ENCODE data around the gene IGF2BP3.

IGF2BP3 gene

DNA sequence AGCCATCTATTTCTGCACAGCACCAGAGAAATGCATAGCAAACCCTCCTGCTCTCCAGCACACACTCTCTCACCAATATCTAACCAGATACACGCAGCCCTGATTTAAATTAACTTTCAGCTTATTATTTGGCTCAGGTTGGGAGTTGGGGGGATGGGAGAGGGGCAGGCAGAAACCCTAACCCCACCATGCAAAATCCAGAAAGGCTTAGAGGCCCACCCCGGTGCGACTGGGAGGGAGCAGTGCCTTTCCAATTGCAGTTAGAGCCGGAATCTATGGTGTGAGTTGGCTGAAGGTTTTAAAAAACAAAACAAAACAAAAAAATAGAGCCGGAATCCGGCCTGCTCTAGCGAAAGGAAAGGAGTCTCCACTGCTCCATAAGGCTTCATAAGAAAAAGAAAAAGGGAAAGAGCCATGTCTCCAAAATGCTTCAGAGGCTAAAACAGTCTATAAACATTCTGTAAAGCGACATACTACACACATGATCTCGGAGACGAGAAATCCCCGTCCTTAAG lies 2.9 kb downstream of the IGF2BP3 start:
- Histone ChIP-seq H3K27ac (ENCODE audit: low read depth, low read length) (no peak overlapping the region), H3K4me3 (ENCODE audit: low read depth in 1 of 5, low read length in 5 of 5) (peak overlapping the region in 3 of 5 donors; percentile 6 to 44 (median 42)), H3K36me3 (ENCODE audit: control insufficient read depth in 5 of 5, insufficient read depth in 5 of 5, low read length in 5 of 5) (no peaks in the 10 kb centered on the region), H3K4me1 (ENCODE audit: control insufficient read depth in 5 of 5, insufficient read depth in 5 of 5, low read length in 5 of 5) (peaks cover 2 to 33% (median 31%) of the 10 kb centered on the region in 5 donors), H3K9ac (ENCODE audit: low read length in 5 of 5) (no peak overlapping the region), H3K9me3 (ENCODE audit: control insufficient read depth in 5 of 5, low read length in 5 of 5) (peaks cover 0 to 3% (median 0%) of the 10 kb centered on the region in 5 donors), H3K27me3 (ENCODE audit: control insufficient read depth in 5 of 5, insufficient read depth in 4 of 5, low read length in 5 of 5) (peaks cover 54 to 83% (median 59%) of the 10 kb centered on the region in 5 donors)

DNA sequence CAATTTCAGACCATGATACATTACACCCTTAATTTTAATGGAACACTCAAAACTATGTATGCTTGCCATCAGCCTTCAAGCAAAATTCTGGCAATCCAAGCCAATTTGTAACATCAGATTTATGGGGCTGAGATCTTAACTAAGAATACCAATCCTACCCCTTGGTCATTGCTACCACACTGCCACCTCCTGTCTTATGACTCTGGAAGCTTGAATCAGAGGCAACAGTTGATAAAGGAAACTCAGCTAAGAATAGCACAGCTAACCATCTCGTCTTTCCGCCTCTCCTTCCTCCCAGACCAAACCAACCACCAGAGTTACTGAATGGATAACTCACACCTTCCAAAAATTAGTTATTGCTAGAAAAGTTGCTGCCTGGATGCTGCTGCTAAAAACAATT lies 7.4 kb downstream of the IGF2BP3 start:
- Histone ChIP-seq H3K36me3 (ENCODE audit: control insufficient read depth in 5 of 5, insufficient read depth in 5 of 5, low read length in 5 of 5) (no peaks in the 10 kb centered on the region), H3K9me3 (ENCODE audit: control insufficient read depth in 5 of 5, low read length in 5 of 5) (peaks cover 0 to 3% (median 0%) of the 10 kb centered on the region in 5 donors), H3K4me3 (ENCODE audit: low read depth in 1 of 5, low read length in 5 of 5) (no peak overlapping the region), H3K27me3 (ENCODE audit: control insufficient read depth in 5 of 5, insufficient read depth in 4 of 5, low read length in 5 of 5) (peaks cover 20 to 53% (median 34%) of the 10 kb centered on the region in 5 donors), H3K9ac (ENCODE audit: low read length in 5 of 5) (no peak overlapping the region), H3K27ac (ENCODE audit: low read depth, low read length) (no peak overlapping the region), H3K4me1 (ENCODE audit: control insufficient read depth in 5 of 5, insufficient read depth in 5 of 5, low read length in 5 of 5) (peaks cover 2 to 7% (median 6%) of the 10 kb centered on the region in 5 donors)

DNA sequence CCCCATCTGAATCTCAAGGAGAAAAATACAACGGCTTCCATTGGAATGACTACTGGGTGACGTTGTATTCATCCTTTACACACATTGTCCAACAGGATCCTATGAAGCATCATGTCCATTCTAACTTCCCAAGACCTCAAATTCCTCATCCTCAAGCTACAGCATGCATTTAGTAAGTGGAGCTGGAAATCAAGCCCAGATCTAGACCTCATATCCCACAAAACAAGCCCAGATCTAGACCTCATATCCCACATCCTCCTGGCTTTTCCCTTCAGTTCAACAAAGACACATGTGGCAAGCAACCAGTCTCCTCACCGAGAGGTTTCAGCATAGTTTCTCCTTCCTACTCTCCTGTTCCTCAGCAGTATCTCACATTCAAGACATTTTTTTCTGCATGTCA lies 12.2 kb downstream of the IGF2BP3 start:
- Histone ChIP-seq H3K9me3 (ENCODE audit: control insufficient read depth in 5 of 5, low read length in 5 of 5) (no peaks in the 10 kb centered on the region), H3K9ac (ENCODE audit: low read length in 5 of 5) (no peak overlapping the region), H3K36me3 (ENCODE audit: control insufficient read depth in 5 of 5, insufficient read depth in 5 of 5, low read length in 5 of 5) (no peaks in the 10 kb centered on the region), H3K27ac (ENCODE audit: low read depth, low read length) (no peak overlapping the region), H3K27me3 (ENCODE audit: control insufficient read depth in 5 of 5, insufficient read depth in 4 of 5, low read length in 5 of 5) (peaks cover 5 to 24% (median 11%) of the 10 kb centered on the region in 5 donors), H3K4me3 (ENCODE audit: low read depth in 1 of 5, low read length in 5 of 5) (no peak overlapping the region), H3K4me1 (ENCODE audit: control insufficient read depth in 5 of 5, insufficient read depth in 5 of 5, low read length in 5 of 5) (no peaks in the 10 kb centered on the region)

DNA sequence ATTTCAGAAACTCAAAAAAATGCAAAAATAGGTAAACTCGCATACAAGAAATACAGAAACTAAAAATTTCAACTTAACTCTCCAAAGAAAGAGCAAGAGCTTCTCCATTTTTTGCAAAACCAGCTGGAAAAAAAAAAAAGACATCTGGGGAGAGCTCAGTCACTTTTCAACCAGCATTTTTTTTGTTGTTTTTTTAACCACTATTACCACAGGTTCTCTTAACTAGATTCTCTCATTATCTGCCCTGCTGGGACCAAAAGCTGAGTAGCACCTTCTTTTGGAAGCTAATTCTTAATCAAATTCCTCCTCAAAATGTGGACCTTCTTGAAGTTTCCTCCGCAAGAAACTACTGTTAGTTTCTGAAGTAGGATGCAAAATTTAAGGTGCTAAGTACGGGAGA lies 14.2 kb downstream of the IGF2BP3 start:
- Histone ChIP-seq H3K27ac (ENCODE audit: low read depth, low read length) (no peak overlapping the region), H3K27me3 (ENCODE audit: control insufficient read depth in 5 of 5, insufficient read depth in 4 of 5, low read length in 5 of 5) (peaks cover 3 to 20% (median 11%) of the 10 kb centered on the region in 5 donors), H3K4me3 (ENCODE audit: low read depth in 1 of 5, low read length in 5 of 5) (no peak overlapping the region), H3K4me1 (ENCODE audit: control insufficient read depth in 5 of 5, insufficient read depth in 5 of 5, low read length in 5 of 5) (no peaks in the 10 kb centered on the region), H3K36me3 (ENCODE audit: control insufficient read depth in 5 of 5, insufficient read depth in 5 of 5, low read length in 5 of 5) (no peaks in the 10 kb centered on the region), H3K9me3 (ENCODE audit: control insufficient read depth in 5 of 5, low read length in 5 of 5) (no peaks in the 10 kb centered on the region), H3K9ac (ENCODE audit: low read length in 5 of 5) (no peak overlapping the region)

DNA sequence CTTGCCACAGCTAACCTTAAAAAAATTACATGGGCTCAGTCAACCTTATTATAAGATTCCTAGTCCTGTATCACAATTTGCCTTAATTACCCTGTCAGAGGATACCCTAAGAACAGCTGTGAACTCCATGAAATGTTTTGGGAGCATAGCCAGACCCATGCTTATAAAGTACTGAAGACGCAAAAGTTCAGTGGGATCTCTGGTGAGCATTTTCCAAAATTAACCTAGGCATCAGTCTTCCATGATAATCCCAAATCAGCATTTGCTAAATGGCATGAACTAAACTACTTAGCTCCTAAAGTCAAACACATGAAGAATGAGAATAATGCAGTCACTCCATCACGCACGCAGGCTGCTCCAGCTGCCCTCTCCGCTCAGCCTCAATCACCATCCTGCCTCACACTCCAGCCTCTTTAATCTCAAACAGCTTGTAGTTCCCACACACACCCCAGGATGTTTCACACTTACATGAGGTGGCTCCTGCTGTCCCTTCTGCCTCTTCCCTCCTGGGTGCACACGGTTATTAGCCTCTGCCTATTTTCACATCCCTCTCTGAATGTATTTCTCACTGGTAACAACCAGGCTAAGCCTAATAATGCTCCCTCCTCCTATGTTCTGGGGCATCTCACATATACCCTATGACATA lies 15.3 kb downstream of the IGF2BP3 start:
- Histone ChIP-seq H3K4me3 (ENCODE audit: low read depth in 1 of 5, low read length in 5 of 5) (no peak overlapping the region), H3K27ac (ENCODE audit: low read depth, low read length) (no peak overlapping the region), H3K9ac (ENCODE audit: low read length in 5 of 5) (no peak overlapping the region), H3K4me1 (ENCODE audit: control insufficient read depth in 5 of 5, insufficient read depth in 5 of 5, low read length in 5 of 5) (no peaks in the 10 kb centered on the region), H3K9me3 (ENCODE audit: control insufficient read depth in 5 of 5, low read length in 5 of 5) (no peaks in the 10 kb centered on the region), H3K36me3 (ENCODE audit: control insufficient read depth in 5 of 5, insufficient read depth in 5 of 5, low read length in 5 of 5) (no peaks in the 10 kb centered on the region), H3K27me3 (ENCODE audit: control insufficient read depth in 5 of 5, insufficient read depth in 4 of 5, low read length in 5 of 5) (peaks cover 2 to 19% (median 11%) of the 10 kb centered on the region in 5 donors)

DNA sequence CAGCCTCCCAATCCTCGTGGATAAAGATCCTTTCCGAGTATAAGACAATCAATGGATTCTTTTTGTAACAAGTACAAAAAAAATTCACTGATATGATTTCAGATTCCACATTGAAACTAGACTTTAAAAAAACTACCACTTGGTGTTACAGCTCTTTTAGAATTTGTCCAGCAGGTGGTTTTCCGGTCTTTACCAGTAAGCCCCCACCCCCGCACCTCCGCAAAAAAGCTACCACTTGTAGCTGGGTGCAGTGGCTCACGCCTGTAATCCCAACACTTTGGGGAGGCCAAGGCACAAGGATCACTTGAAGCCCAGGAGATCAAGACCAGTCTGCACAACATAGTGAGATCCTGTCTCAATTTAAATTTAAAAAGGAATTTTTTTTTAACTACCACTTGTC lies 19.8 kb downstream of the IGF2BP3 start:
- H3K4me1 ChIP-seq (ENCODE audit: control insufficient read depth in 5 of 5, insufficient read depth in 5 of 5, low read length in 5 of 5) = no peaks in the 10 kb centered on the region
- H3K27ac ChIP-seq (ENCODE audit: low read depth, low read length) = no peak overlapping the region
- peaks cover 0 to 10% (median 7%) of the 10 kb centered on the region in 5 donors for H3K27me3 ChIP-seq (ENCODE audit: control insufficient read depth in 5 of 5, insufficient read depth in 4 of 5, low read length in 5 of 5)

DNA sequence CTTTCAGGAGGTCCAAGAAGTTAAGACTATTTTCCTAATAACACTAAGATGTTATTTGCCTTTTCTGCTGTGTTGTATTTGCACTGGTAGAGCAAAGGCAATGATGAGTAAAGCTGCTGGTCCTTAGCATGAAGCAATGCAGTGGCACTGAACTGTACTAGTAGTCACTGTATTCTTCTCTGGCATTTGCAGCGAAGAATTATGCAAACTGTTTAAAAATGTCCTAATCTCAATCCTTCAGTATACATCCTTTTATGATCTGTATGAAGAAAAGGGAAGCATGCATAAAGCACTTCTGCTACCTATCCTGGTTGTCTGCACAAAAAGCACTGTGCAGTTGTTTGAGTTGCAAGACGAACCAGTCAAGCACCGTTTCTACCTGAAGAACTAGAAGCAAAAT lies 20.4 kb downstream of the IGF2BP3 start:
- Histone ChIP-seq H3K9ac (ENCODE audit: low read length in 5 of 5) (no peak overlapping the region), H3K9me3 (ENCODE audit: control insufficient read depth in 5 of 5, low read length in 5 of 5) (no peaks in the 10 kb centered on the region)

More for the DNA sequence above, 19.8 kb downstream of the IGF2BP3 start:
- no peak overlapping the region for H3K9ac ChIP-seq (ENCODE audit: low read length in 5 of 5)
- H3K9me3 ChIP-seq (ENCODE audit: control insufficient read depth in 5 of 5, low read length in 5 of 5) = no peaks in the 10 kb centered on the region
- H3K36me3 ChIP-seq (ENCODE audit: control insufficient read depth in 5 of 5, insufficient read depth in 5 of 5, low read length in 5 of 5) = no peaks in the 10 kb centered on the region
- no peak overlapping the region for H3K4me3 ChIP-seq (ENCODE audit: low read depth in 1 of 5, low read length in 5 of 5)

DNA sequence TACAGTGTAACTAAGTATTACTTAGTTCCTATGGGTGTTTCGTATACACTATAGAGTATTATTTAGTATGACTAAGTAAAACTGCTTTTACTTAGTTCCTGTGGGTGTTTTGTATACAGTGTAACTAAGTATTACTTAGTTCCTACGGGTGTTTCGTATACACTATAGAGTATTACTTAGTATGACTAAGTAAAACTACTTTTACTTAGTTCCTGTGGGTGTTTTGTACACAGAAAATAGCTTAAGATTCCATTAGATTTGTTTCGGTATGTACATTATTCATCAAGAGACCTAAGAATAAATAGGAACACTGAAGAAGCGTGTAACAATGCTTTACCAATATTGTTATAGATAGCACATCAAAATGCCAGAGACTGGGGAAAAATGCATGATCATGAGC lies 25.0 kb downstream of the IGF2BP3 start:
- no peaks in the 10 kb centered on the region for H3K36me3 ChIP-seq (ENCODE audit: control insufficient read depth in 5 of 5, insufficient read depth in 5 of 5, low read length in 5 of 5)
- H3K9me3 ChIP-seq (ENCODE audit: control insufficient read depth in 5 of 5, low read length in 5 of 5) = no peaks in the 10 kb centered on the region
- no peak overlapping the region for H3K4me3 ChIP-seq (ENCODE audit: low read depth in 1 of 5, low read length in 5 of 5)
- no peak overlapping the region for H3K27ac ChIP-seq (ENCODE audit: low read depth, low read length)
- no peaks in the 10 kb centered on the region for H3K4me1 ChIP-seq (ENCODE audit: control insufficient read depth in 5 of 5, insufficient read depth in 5 of 5, low read length in 5 of 5)
- H3K27me3 ChIP-seq (ENCODE audit: control insufficient read depth in 5 of 5, insufficient read depth in 4 of 5, low read length in 5 of 5) = no peaks in the 10 kb centered on the region
- H3K9ac ChIP-seq (ENCODE audit: low read length in 5 of 5) = no peak overlapping the region

More for the DNA sequence above, 20.4 kb downstream of the IGF2BP3 start:
- peaks cover 0 to 5% (median 2%) of the 10 kb centered on the region in 5 donors for H3K27me3 ChIP-seq (ENCODE audit: control insufficient read depth in 5 of 5, insufficient read depth in 4 of 5, low read length in 5 of 5)
- H3K36me3 ChIP-seq (ENCODE audit: control insufficient read depth in 5 of 5, insufficient read depth in 5 of 5, low read length in 5 of 5) = no peaks in the 10 kb centered on the region
- H3K27ac ChIP-seq (ENCODE audit: low read depth, low read length) = no peak overlapping the region
- no peak overlapping the region for H3K4me3 ChIP-seq (ENCODE audit: low read depth in 1 of 5, low read length in 5 of 5)
- no peaks in the 10 kb centered on the region for H3K4me1 ChIP-seq (ENCODE audit: control insufficient read depth in 5 of 5, insufficient read depth in 5 of 5, low read length in 5 of 5)

DNA sequence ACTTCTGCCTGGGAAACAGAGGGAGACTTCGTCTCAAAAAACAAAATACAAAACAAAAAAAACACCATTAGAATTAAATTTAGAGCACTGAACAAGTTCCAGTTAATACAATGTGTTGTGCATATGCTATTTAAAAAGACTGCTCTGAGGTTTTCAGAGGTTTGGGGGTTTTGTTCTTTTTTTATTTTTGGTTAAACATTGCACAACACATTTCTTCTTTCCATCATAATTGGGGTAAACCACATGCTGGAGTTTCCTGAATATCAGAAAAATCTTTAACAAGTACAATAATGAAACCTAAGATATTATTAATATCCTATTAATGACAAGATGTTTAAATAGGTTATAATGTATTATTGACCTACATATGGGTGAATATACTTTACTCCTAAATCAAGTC lies 26.3 kb downstream of the IGF2BP3 start:
- no peaks in the 10 kb centered on the region for H3K4me1 ChIP-seq (ENCODE audit: control insufficient read depth in 5 of 5, insufficient read depth in 5 of 5, low read length in 5 of 5)
- no peaks in the 10 kb centered on the region for H3K36me3 ChIP-seq (ENCODE audit: control insufficient read depth in 5 of 5, insufficient read depth in 5 of 5, low read length in 5 of 5)
- H3K9me3 ChIP-seq (ENCODE audit: control insufficient read depth in 5 of 5, low read length in 5 of 5) = no peaks in the 10 kb centered on the region
- H3K27me3 ChIP-seq (ENCODE audit: control insufficient read depth in 5 of 5, insufficient read depth in 4 of 5, low read length in 5 of 5) = no peaks in the 10 kb centered on the region
- no peak overlapping the region for H3K9ac ChIP-seq (ENCODE audit: low read length in 5 of 5)
- H3K4me3 ChIP-seq (ENCODE audit: low read depth in 1 of 5, low read length in 5 of 5) = no peak overlapping the region
- H3K27ac ChIP-seq (ENCODE audit: low read depth, low read length) = no peak overlapping the region

DNA sequence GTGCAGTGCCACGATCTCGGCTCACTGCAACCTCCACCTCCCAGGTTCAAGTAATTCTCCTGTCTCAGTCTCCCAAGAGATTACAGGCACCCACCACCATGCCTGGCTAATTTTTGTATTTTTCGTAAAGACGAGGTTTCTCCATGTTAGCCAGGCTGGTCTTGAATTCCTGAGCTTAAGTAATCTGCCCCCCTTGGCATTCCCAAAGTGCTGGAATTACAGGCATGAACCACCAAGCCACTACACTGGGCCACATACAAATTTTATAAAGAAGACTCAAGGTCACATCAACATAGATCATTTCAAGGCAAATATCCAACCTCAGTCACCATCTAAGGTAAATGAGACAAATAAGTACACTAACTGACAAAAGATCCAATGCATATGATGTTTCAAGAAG lies 32.1 kb downstream of the IGF2BP3 start:
- Histone ChIP-seq H3K4me1 (ENCODE audit: control insufficient read depth in 5 of 5, insufficient read depth in 5 of 5, low read length in 5 of 5) (no peaks in the 10 kb centered on the region), H3K9me3 (ENCODE audit: control insufficient read depth in 5 of 5, low read length in 5 of 5) (no peaks in the 10 kb centered on the region), H3K27me3 (ENCODE audit: control insufficient read depth in 5 of 5, insufficient read depth in 4 of 5, low read length in 5 of 5) (no peaks in the 10 kb centered on the region), H3K36me3 (ENCODE audit: control insufficient read depth in 5 of 5, insufficient read depth in 5 of 5, low read length in 5 of 5) (no peaks in the 10 kb centered on the region), H3K9ac (ENCODE audit: low read length in 5 of 5) (no peak overlapping the region), H3K4me3 (ENCODE audit: low read depth in 1 of 5, low read length in 5 of 5) (no peak overlapping the region), H3K27ac (ENCODE audit: low read depth, low read length) (no peak overlapping the region)

Data from subcutaneous abdominal adipose tissue (tissue), 5 donors.